A673 (cell line): ENCODE data around the gene ZCCHC24. TPM values are rescaled to one million over a fixed set of nuclear protein-coding genes. Genes with fewer than 3 reads are reported as not detected.
A peak's percentile ranks its signal among the peaks of the same experiment; 100 is the strongest.

Experiments
- BruUV-seq: library from RNA; stranded (reverse); fragments of 400-500 nt; replicated peaks from 2 replicates; lab custom pipeline; 2021; lab: Mats Ljungman, UMichigan
- CTCF ChIA-PET: fragments of 300-600 bp; sonication (Branson Sonifier 250); formaldehyde crosslinking; loops from one replicate; lab custom pipeline; 2022; ENCODE audit warnings: antibody characterized with exemption; lab: Charles Lee
- POLR2A ChIA-PET: fragments of 300-600 bp; sonication (Branson Sonifier 250); formaldehyde crosslinking; loops from one replicate; lab custom pipeline; 2022; ENCODE audit warnings: antibody characterized with exemption; ENCODE audit not compliant: low non-redundant PET; lab: Charles Lee
- DNase-seq: peaks from one replicate; pipeline ENCODE4 v3.0.0-alpha.2; 2015; ENCODE audit warnings: low spot score
- H3K27ac ChIP-seq: fragments of 200-600 bp; sonication (generic); 2 replicates; pipeline ENCODE4 v1.5.1; 2016; ENCODE audit warnings: mixed run types, low read depth, mild to moderate bottlenecking, mixed read lengths, antibody characterized with exemption, low read length; ENCODE audit not compliant: poor library complexity, severe bottlenecking
- H3K27me3 ChIP-seq: fragments of 200-600 bp; sonication (generic); replicated peaks from 2 replicates; pipeline ENCODE4 v1.6.1; 2017; ENCODE audit warnings: mixed run types, low read depth, mild to moderate bottlenecking, mixed read lengths, antibody characterized with exemption, low read length; ENCODE audit not compliant: insufficient read depth, poor library complexity
- H3K36me3 ChIP-seq: fragments of 200-600 bp; sonication (generic); 2 replicates; pipeline ENCODE4 v1.6.1; 2016; ENCODE audit warnings: mixed run types, mild to moderate bottlenecking, mixed read lengths, antibody characterized with exemption, low read length; ENCODE audit not compliant: insufficient read depth, poor library complexity, severe bottlenecking
- H3K4me1 ChIP-seq: fragments of 200-600 bp; sonication (generic); 2 replicates; pipeline ENCODE4 v1.6.1; 2017; ENCODE audit warnings: mixed run types, mild to moderate bottlenecking, mixed read lengths, antibody characterized with exemption, low read length; ENCODE audit not compliant: insufficient read depth, poor library complexity, severe bottlenecking
- H3K4me3 ChIP-seq: fragments of 200-600 bp; sonication (generic); 2 replicates; pipeline ENCODE4 v1.5.1; 2016; ENCODE audit warnings: low read depth, mixed run types, mild to moderate bottlenecking, mixed read lengths, low read length; ENCODE audit not compliant: poor library complexity, severe bottlenecking
- H3K9me3 ChIP-seq: fragments of 200-600 bp; sonication (generic); 2 replicates; pipeline ENCODE4 v1.6.1; 2016; ENCODE audit warnings: mixed run types, low read depth, mild to moderate bottlenecking, mixed read lengths, antibody characterized with exemption, low read length; ENCODE audit not compliant: poor library complexity, severe bottlenecking
- EZH2 ChIP-seq: fragments of 200-600 bp; sonication (generic); IDR thresholded peaks from 2 replicates; pipeline ENCODE4 v1.6.1; 2017; ENCODE audit warnings: borderline replicate concordance, low read depth, mild to moderate bottlenecking, mixed read lengths, antibody characterized with exemption, low read length; ENCODE audit not compliant: poor library complexity, severe bottlenecking
- intact Hi-C: fragments of 100-400 bp; cut with micrococcal nuclease; formaldehyde crosslinking; loops from one replicate; pipeline ENCODE4 v1.10.0; 2022; ENCODE audit not compliant: unreplicated experiment
- total RNA-seq: library from RNA; stranded (reverse); gene quantifications from 2 replicates; pipeline ENCODE4 v1.2.3, GENCODE V29; 2021
- TF ChIP-seq, protein P1 (sequence below): fragments of 300-800, 200-600 bp; sonication (generic); conservative IDR thresholded peaks from 2 replicates; pipeline ENCODE4 v1.5.1; 2017; ENCODE audit warnings: low read depth, mild to moderate bottlenecking, antibody characterized with exemption, low read length, moderate library complexity, mixed read lengths

ZCCHC24 gene
- total RNA-seq, 1 experiment from 2014 or later = 9.8 TPM

- Histone ChIP-seq H3K27ac (peak overlapping the region; percentile 69), H3K4me3 (no peak overlapping the region), H3K27me3 (no peaks in the 10 kb centered on the region), H3K36me3 (no peaks in the 10 kb centered on the region), H3K4me1 (peaks cover 35% of the 10 kb centered on the region), H3K9me3 (no peaks in the 10 kb centered on the region)
- CTCF ChIA-PET = interaction anchor here (0.8 kb wide), 1 partner anchor 48 kb away, joined by 3 read pairs; no protein-coding TSS in a partner anchor
- TF ChIP-seq, protein P1, sequence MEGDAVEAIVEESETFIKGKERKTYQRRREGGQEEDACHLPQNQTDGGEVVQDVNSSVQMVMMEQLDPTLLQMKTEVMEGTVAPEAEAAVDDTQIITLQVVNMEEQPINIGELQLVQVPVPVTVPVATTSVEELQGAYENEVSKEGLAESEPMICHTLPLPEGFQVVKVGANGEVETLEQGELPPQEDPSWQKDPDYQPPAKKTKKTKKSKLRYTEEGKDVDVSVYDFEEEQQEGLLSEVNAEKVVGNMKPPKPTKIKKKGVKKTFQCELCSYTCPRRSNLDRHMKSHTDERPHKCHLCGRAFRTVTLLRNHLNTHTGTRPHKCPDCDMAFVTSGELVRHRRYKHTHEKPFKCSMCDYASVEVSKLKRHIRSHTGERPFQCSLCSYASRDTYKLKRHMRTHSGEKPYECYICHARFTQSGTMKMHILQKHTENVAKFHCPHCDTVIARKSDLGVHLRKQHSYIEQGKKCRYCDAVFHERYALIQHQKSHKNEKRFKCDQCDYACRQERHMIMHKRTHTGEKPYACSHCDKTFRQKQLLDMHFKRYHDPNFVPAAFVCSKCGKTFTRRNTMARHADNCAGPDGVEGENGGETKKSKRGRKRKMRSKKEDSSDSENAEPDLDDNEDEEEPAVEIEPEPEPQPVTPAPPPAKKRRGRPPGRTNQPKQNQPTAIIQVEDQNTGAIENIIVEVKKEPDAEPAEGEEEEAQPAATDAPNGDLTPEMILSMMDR = no peak
- no peak for TF ChIP-seq EZH2
- intact Hi-C loops = no loop called here
- peak; percentile 77 for DNase-seq
- BruUV-seq = no TSS peak
- POLR2A ChIA-PET = no interaction called here
Measured at GRCh38 chr10:79422178-79422892, 23.1 kb downstream of the ZCCHC24 start.

- TF ChIP-seq EZH2 = no peak
- TF ChIP-seq, protein P1 = no peak
- Histone ChIP-seq H3K4me3 (no peak overlapping the region), H3K27me3 (no peaks in the 10 kb centered on the region), H3K36me3 (no peaks in the 10 kb centered on the region), H3K9me3 (no peaks in the 10 kb centered on the region), H3K4me1 (peaks cover 35% of the 10 kb centered on the region), H3K27ac (no peak overlapping the region)
- no peak for DNase-seq
- no TSS peak for BruUV-seq
- intact Hi-C loops = no loop called here
- POLR2A ChIA-PET = no interaction called here
- CTCF ChIA-PET = no interaction called here
Measured at GRCh38 chr10:79420974-79421688, 24.3 kb downstream of the ZCCHC24 start.

GRCh38 chr10:79418886-79419595, 26.4 kb downstream of the ZCCHC24 start:
- Histone ChIP-seq H3K27me3 (no peaks in the 10 kb centered on the region), H3K4me3 (no peak overlapping the region), H3K36me3 (no peaks in the 10 kb centered on the region), H3K27ac (peak overlapping the region; percentile 34), H3K9me3 (no peaks in the 10 kb centered on the region), H3K4me1 (peaks cover 35% of the 10 kb centered on the region)
- intact Hi-C loops = no loop called here
- no TSS peak for BruUV-seq
- ChIA-PET CTCF (no interaction called here), POLR2A (no interaction called here)
- no peak for DNase-seq
- TF ChIP-seq EZH2 = no peak
- TF ChIP-seq, protein P1 = no peak
